Astrocyte of the cerebellum (primary cell): Measurements from ENCODE around the gene RFX4.

Experiments used
- DNase-seq: peaks from one replicate; pipeline ENCODE4 v3.0.0-alpha.2; 2011; ENCODE audit warnings: low read depth
- H3K4me3 ChIP-seq: 2 replicates; pipeline ENCODE4 v1.5.1; 2011; ENCODE audit warnings: mild to moderate bottlenecking, low read depth, low read length, moderate library complexity
- CTCF ChIP-seq: IDR thresholded peaks from 2 replicates; pipeline ENCODE4 v1.5.1; 2012; ENCODE audit warnings: low read length, low read depth, moderate library complexity, mild to moderate bottlenecking; ENCODE audit errors: missing control alignments
- in situ Hi-C: cut with HindIII; loops from 2 replicates; pipeline ENCODE4 v1.10.0; 2017; ENCODE audit warnings: low sequenced_read_pairs

Gene RFX4

GRCh38 chr12:106760184-106760531, 177.4 kb downstream of the RFX4 start:
- no peak overlapping the region for H3K4me3 ChIP-seq
- in situ Hi-C loops, result no loop called here
- no peak for TF ChIP-seq CTCF
- DNase-seq, result no peak

- TF ChIP-seq CTCF, result no peak
- no peak for DNase-seq
- in situ Hi-C loops, result no loop called here
- no peak overlapping the region for H3K4me3 ChIP-seq
Observed at GRCh38 chr12:106764220-106764619, 181.4 kb downstream of the RFX4 start.

- no peak for TF ChIP-seq CTCF
- no peak for DNase-seq
- in situ Hi-C loops, result no loop called here
- H3K4me3 ChIP-seq, result no peak overlapping the region
Observed at GRCh38 chr12:106764738-106765137, 181.9 kb downstream of the RFX4 start.

- no peak for DNase-seq
- H3K4me3 ChIP-seq, result no peak overlapping the region
- in situ Hi-C loops, result no loop called here
- no peak for TF ChIP-seq CTCF
Observed at GRCh38 chr12:106766393-106766826, 183.6 kb downstream of the RFX4 start.

GRCh38 chr12:106767206-106767605, 184.4 kb downstream of the RFX4 start:
- no peak overlapping the region for H3K4me3 ChIP-seq
- no peak for TF ChIP-seq CTCF
- in situ Hi-C loops, result no loop called here
- no peak for DNase-seq

- peak; percentile 12 for DNase-seq
- in situ Hi-C loops, result no loop called here
- H3K4me3 ChIP-seq, result no peak overlapping the region
- no peak for TF ChIP-seq CTCF
Observed at GRCh38 chr12:106767954-106768822, 185.4 kb downstream of the RFX4 start.

GRCh38 chr12:106769078-106769477, 186.3 kb downstream of the RFX4 start:
- in situ Hi-C loops, result no loop called here
- TF ChIP-seq CTCF, result no peak
- DNase-seq, result peak; percentile 76
- no peak overlapping the region for H3K4me3 ChIP-seq
